ENCODE data around the gene LAMC1. TPM values are rescaled to one million over a fixed set of nuclear protein-coding genes. Genes with fewer than 3 reads are reported as not detected.

Gene LAMC1
- total RNA-seq, 2 donors from 2014 or later: 60.7 to 96.6 TPM

DNA sequence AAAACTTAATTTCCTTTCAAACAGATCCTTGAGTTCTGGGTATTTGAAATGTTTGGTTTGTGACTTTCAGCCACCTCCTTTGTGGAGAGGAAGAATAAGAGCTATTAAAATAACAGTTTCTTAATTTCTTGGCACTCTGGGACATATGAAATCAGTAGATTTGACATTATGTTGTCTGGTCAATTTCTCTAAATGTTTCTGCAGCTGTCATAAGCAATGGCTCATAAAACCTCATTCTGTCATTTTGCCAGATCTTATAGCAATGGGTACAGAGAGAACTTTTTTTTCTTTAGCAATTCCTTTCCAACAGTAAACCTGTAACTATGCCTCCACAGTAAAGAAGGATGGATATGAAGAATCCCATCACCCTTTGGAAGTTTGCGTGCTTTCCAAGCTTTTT lies 52.6 kb downstream of the LAMC1 start:
- Histone ChIP-seq H3K36me3 (replicated peaks in 1 of 2; ENCODE audit: insufficient read depth in 1 of 2, low read depth in 2 of 2) (no peaks in the 10 kb centered on the region), H3K27me3 (no peaks in the 10 kb centered on the region), H3K4me1 (peaks cover 7% of the 10 kb centered on the region), H3K4me3 (no peak overlapping the region), H3K27ac (no peak overlapping the region), H3K9me3 (no peaks in the 10 kb centered on the region)
- intact Hi-C loops (cut with DNase I): no loop called here
- WGBS, 2 donors: 93 to 100% methylated on average over 1 of the region's 1 CpG
- DNase-seq (no peak), ATAC-seq (no peak)
- no peak for TF ChIP-seq POLR2A (IDR thresholded peaks at IDR 0.05)
- TF ChIP-seq, protein P1, sequence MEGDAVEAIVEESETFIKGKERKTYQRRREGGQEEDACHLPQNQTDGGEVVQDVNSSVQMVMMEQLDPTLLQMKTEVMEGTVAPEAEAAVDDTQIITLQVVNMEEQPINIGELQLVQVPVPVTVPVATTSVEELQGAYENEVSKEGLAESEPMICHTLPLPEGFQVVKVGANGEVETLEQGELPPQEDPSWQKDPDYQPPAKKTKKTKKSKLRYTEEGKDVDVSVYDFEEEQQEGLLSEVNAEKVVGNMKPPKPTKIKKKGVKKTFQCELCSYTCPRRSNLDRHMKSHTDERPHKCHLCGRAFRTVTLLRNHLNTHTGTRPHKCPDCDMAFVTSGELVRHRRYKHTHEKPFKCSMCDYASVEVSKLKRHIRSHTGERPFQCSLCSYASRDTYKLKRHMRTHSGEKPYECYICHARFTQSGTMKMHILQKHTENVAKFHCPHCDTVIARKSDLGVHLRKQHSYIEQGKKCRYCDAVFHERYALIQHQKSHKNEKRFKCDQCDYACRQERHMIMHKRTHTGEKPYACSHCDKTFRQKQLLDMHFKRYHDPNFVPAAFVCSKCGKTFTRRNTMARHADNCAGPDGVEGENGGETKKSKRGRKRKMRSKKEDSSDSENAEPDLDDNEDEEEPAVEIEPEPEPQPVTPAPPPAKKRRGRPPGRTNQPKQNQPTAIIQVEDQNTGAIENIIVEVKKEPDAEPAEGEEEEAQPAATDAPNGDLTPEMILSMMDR (IDR thresholded peaks at IDR 0.05): no peak

DNA sequence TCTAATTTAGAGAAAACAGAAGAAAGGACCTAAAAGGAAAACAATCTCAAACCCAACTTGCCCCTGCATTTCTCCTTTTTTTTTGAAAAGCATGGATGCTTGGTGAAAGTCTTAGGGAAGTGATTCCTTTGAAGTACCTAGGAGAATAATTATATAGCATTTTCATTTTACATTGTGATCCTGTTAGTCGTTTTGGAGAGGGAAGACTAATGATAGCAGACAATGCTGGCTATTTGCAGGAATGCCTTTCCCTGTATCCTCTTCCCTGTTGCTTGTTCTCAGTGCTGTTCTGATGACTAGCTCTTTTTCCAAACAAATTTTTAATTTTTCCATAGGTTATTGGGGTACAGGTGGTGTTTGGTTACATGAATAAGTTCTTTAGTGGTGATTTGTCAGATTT lies 53.9 kb downstream of the LAMC1 start:
- intact Hi-C loops (cut with DNase I): no loop called here
- H3K4me3 ChIP-seq: no peak overlapping the region
- WGBS, 2 donors: 33 to 48% methylated on average over 1 of the region's 1 CpG
- DNase-seq (no peak), ATAC-seq (no peak)
- H3K9me3 ChIP-seq: no peaks in the 10 kb centered on the region
- no peak overlapping the region for H3K27ac ChIP-seq
- H3K4me1 ChIP-seq: peaks cover 7% of the 10 kb centered on the region
- no peaks in the 10 kb centered on the region for H3K27me3 ChIP-seq
- no peak for TF ChIP-seq POLR2A (IDR thresholded peaks at IDR 0.05)
- TF ChIP-seq, protein P1 (IDR thresholded peaks at IDR 0.05): no peak
- no peaks in the 10 kb centered on the region for H3K36me3 ChIP-seq (replicated peaks in 1 of 2; ENCODE audit: insufficient read depth in 1 of 2, low read depth in 2 of 2)

DNA sequence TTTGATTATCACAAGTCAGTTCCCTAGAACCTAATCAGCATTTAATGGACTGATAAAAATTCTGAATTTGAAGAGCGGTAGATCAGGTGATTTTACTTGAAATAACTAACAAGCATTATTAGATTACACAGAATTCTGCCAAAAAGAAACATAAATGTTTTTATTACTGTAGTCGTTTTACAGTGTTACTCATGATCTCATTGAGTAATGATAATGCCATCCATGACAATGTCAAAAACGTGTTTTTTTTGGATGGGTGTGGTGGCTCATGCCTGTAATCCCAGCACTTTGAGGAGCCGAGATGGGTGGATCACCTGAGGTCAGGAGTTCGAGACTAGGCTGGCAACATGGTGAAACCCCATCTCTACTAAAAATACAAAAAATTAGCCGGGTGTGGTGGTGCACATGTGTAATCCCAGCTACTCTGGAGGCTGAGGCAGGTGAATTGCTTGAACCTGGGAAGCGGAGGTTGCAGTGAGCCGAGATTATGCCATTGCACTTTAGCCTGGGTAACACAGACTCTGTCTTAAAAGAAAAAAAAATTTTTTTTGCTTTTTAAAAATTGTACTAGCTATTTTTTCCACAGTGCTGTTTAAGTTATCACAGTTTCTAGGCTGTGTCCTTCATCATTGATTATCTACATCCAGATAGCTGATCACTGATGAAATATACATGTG lies 56.6 kb downstream of the LAMC1 start:
- H3K27me3 ChIP-seq: no peaks in the 10 kb centered on the region
- no peak overlapping the region for H3K27ac ChIP-seq
- TF ChIP-seq, protein P1 (IDR thresholded peaks at IDR 0.05): no peak
- no peak for TF ChIP-seq POLR2A (IDR thresholded peaks at IDR 0.05)
- ATAC-seq (no peak), DNase-seq (no peak)
- no peak overlapping the region for H3K4me3 ChIP-seq
- H3K9me3 ChIP-seq: no peaks in the 10 kb centered on the region
- 80 to 81% methylated on average over 8 of the region's 8 CpGs for WGBS, 2 donors
- H3K4me1 ChIP-seq: no peaks in the 10 kb centered on the region
- no peaks in the 10 kb centered on the region for H3K36me3 ChIP-seq (replicated peaks in 1 of 2; ENCODE audit: insufficient read depth in 1 of 2, low read depth in 2 of 2)
- intact Hi-C loops (cut with DNase I): no loop called here

DNA sequence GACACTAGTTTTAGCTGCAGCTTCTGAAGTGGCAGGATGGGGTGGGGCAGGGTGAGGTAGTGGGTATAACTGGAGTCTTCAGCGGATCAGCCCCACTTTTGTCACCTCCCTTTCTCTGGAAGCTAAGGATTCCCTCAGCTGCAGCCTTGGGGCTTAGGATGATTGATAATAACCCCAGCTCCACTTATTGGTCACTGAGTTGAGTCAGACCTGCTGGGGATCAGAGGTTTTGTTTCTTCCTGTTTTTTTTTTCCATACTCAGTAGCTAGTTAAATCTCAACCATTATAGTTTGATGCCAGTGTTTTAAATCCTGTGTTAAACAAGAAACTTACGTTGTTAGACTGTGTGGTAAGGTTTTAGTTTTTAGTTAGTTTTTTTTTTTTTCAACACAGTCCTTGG lies 57.2 kb downstream of the LAMC1 start:
- no peak for TF ChIP-seq POLR2A (IDR thresholded peaks at IDR 0.05)
- TF ChIP-seq, protein P1 (IDR thresholded peaks at IDR 0.05): no peak
- H3K4me3 ChIP-seq: no peak overlapping the region
- H3K36me3 ChIP-seq (replicated peaks in 1 of 2; ENCODE audit: insufficient read depth in 1 of 2, low read depth in 2 of 2): no peaks in the 10 kb centered on the region
- no peaks in the 10 kb centered on the region for H3K27me3 ChIP-seq
- no peak overlapping the region for H3K27ac ChIP-seq
- H3K9me3 ChIP-seq: no peaks in the 10 kb centered on the region
- no peak for DNase-seq
- 65 to 77% methylated on average over 2 of the region's 2 CpGs for WGBS, 2 donors
- H3K4me1 ChIP-seq: no peaks in the 10 kb centered on the region
- intact Hi-C loops (cut with DNase I): no loop called here
- ATAC-seq: no peak

Data from body of pancreas (tissue), 4 donors.